T47D (cell line): ENCODE data around the gene PCID2.

Source experiments
- DNase-seq, 2 experiments: peaks; one replicate each; pipeline versions ENCODE4 v3.0.0 to v3.0.0-alpha.2; 2011 to 2012; ENCODE audit warnings: low read depth in 1 of 2, low spot score in 1 of 2
- JUND ChIP-seq: IDR thresholded peaks from 2 replicates; pipeline ENCODE4 v1.6.1; 2012; ENCODE audit warnings: low read depth
- in situ Hi-C: cut with HindIII; loops from 2 replicates; pipeline ENCODE4 v1.10.0; 2016; ENCODE audit warnings: low sequenced_read_pairs, low pct_unique_long_range_greater_than_20kb

PCID2 gene

GRCh38 chr13:113195360-113195759 is 13.1 kb downstream of the PCID2 start:
- DNase-seq = peak in 1 of 2 experiments; percentile 36
- in situ Hi-C loops = no loop called here
- no peak for TF ChIP-seq JUND

GRCh38 chr13:113192902-113193301 is 15.6 kb downstream of the PCID2 start:
- in situ Hi-C loops = no loop called here
- DNase-seq = no peak
- TF ChIP-seq JUND = no peak

GRCh38 chr13:113192279-113192678 is 16.2 kb downstream of the PCID2 start:
- no peak for DNase-seq
- in situ Hi-C loops = no loop called here

GRCh38 chr13:113190181-113190580 is 18.3 kb downstream of the PCID2 start:
- in situ Hi-C loops = no loop called here
- DNase-seq = no peak
- TF ChIP-seq JUND = no peak

More at GRCh38 chr13:113192279-113192678, 16.2 kb downstream of the PCID2 start:
- no peak for TF ChIP-seq JUND

GRCh38 chr13:113187883-113188665 is 20.4 kb downstream of the PCID2 start:
- no peak for DNase-seq
- in situ Hi-C loops = no loop called here
- no peak for TF ChIP-seq JUND

- in situ Hi-C loops = no loop called here
- TF ChIP-seq JUND = no peak
- no peak for DNase-seq
These were observed 21.2 kb downstream of the PCID2 start for GRCh38 chr13:113187263-113187669.

GRCh38 chr13:113186061-113186900 is 22.2 kb downstream of the PCID2 start:
- DNase-seq = no peak
- no peak for TF ChIP-seq JUND
- in situ Hi-C loops = no loop called here

GRCh38 chr13:113184568-113185440 is 23.7 kb downstream of the PCID2 start:
- DNase-seq = no peak
- in situ Hi-C loops = no loop called here
- no peak for TF ChIP-seq JUND

- in situ Hi-C loops = no loop called here
- no peak for TF ChIP-seq JUND
- no peak for DNase-seq
These were observed 24.9 kb downstream of the PCID2 start for GRCh38 chr13:113183450-113184129.

- in situ Hi-C loops = no loop called here
- TF ChIP-seq JUND = no peak
- DNase-seq = no peak
These were observed 26.4 kb downstream of the PCID2 start for GRCh38 chr13:113182046-113182445.

- in situ Hi-C loops = no loop called here
- TF ChIP-seq JUND = no peak
- no peak for DNase-seq
These were observed 28.9 kb downstream of the PCID2 start for GRCh38 chr13:113179374-113180230.
